HepG2 (cell line): ENCODE measurements around the gene FRMD6. TPM values are rescaled to one million over a fixed set of nuclear protein-coding genes. Genes with fewer than 3 reads are reported as not detected.

Source experiments
- ATAC-seq: fragments of 200-7000 bp; cut with Tn5 transposase; 3 replicates; pipeline ENCODE4 v1.9.1; 2020; ENCODE audit warnings: mild to moderate bottlenecking, moderate library complexity
- BruUV-seq: library from RNA; stranded (reverse); fragments of 400-500 nt; replicated peaks from 2 replicates; lab custom pipeline; 2021; lab: Mats Ljungman, UMichigan
- CTCF ChIA-PET: fragments of 300-600 bp; formaldehyde crosslinking; extraction: SDS; loops from one replicate; lab custom pipeline; 2021; ENCODE audit warnings: low total read pairs, inconsistent platforms, low intra/inter-chr PET ratio; lab: Yijun Ruan, JAX
- POLR2A ChIA-PET: fragments of 350-600 bp; sonication (Branson Sonifier 250); formaldehyde crosslinking; loops from one replicate; lab custom pipeline; 2020; ENCODE audit warnings: antibody characterized with exemption, inconsistent platforms; lab: Yijun Ruan, JAX
- DNase-seq: peaks from one replicate; pipeline ENCODE4 v3.0.0-alpha.2; 2015; ENCODE audit warnings: low spot score
- FAIRE-seq: peaks from 3 replicates; lab custom pipeline; 2011; peaks lifted over from hg19 to GRCh38; lab: Jason Lieb, UNC
- H2AFZ ChIP-seq: one replicate; pipeline ENCODE4 v1.6.1; 2011; ENCODE audit warnings: low read length, inconsistent platforms
- H3K27ac ChIP-seq: fragments of 300-600 bp; 3 replicates; pipeline ENCODE4 v1.8.0; 2011; ENCODE audit warnings: mixed run types, mild to moderate bottlenecking, mixed read lengths, low read length, inconsistent platforms; ENCODE audit not compliant: insufficient read depth; ENCODE audit errors: extremely low read length
- H3K27me3 ChIP-seq, 2 experiments: fragments of 200-600 bp in 1 of 2; 2 replicates in 1 of 2; 3 replicates in 1 of 2; pipeline versions ENCODE4 v1.6.0 to v1.8.0; 2011; ENCODE audit warnings: low read length in 2 of 2, mild to moderate bottlenecking in 2 of 2, moderate library complexity in 2 of 2, inconsistent platforms in 1 of 2; ENCODE audit not compliant: insufficient read depth in 2 of 2, control insufficient read depth in 1 of 2
- H3K36me3 ChIP-seq, 2 experiments: fragments of 200-600 bp in 1 of 2; replicated peaks in 1 of 2; 2 replicates in 1 of 2; 3 replicates in 1 of 2; pipeline versions ENCODE4 v1.5.1 to v1.8.0; 2011; ENCODE audit warnings: low read length in 2 of 2, inconsistent platforms in 1 of 2; ENCODE audit not compliant: insufficient read depth in 2 of 2, control insufficient read depth in 1 of 2
- H3K4me1 ChIP-seq: 2 replicates; pipeline ENCODE4 v1.5.1; 2012; ENCODE audit warnings: low read length, inconsistent platforms; ENCODE audit not compliant: insufficient read depth
- H3K4me2 ChIP-seq: 2 replicates; pipeline ENCODE4 v1.6.0; 2011; ENCODE audit warnings: low read depth, low read length, inconsistent platforms
- H3K4me3 ChIP-seq, 3 experiments: fragments of 200-600 bp in 1 of 3; sonication (generic), shearing (Covaris generic) in 1 of 3; replicated peaks in 1 of 3; 2 replicates each; pipeline ENCODE4 v1.5.1; 2011 to 2016; ENCODE audit warnings: low read length in 3 of 3, inconsistent platforms in 2 of 3, low read depth in 2 of 3, mild to moderate bottlenecking in 2 of 3, control low read depth in 1 of 3, mixed read lengths in 1 of 3; ENCODE audit not compliant: insufficient read depth in 1 of 3
- H3K79me2 ChIP-seq: one replicate; pipeline ENCODE4 v1.6.1; 2011; ENCODE audit warnings: low read length, inconsistent platforms; ENCODE audit not compliant: insufficient read depth
- H3K9ac ChIP-seq: 2 replicates; pipeline ENCODE4 v1.6.0; 2011; ENCODE audit warnings: mild to moderate bottlenecking, low read depth, low read length, inconsistent platforms; ENCODE audit not compliant: insufficient read depth
- H3K9me3 ChIP-seq: 2 replicates; pipeline ENCODE4 v1.5.1; 2012; ENCODE audit warnings: mild to moderate bottlenecking, low read length
- H4K20me1 ChIP-seq: 2 replicates; pipeline ENCODE4 v1.6.0; 2011; ENCODE audit warnings: inconsistent platforms, mild to moderate bottlenecking, low read length, moderate library complexity; ENCODE audit not compliant: insufficient read depth
- ARID5B ChIP-seq: IDR thresholded peaks from 2 replicates; pipeline ENCODE4 v1.4.0; 2020; ENCODE audit warnings: mild to moderate bottlenecking, missing genetic modification reagents
- CHD4 ChIP-seq: fragments of 200-600 bp; sonication (generic); IDR thresholded peaks from 2 replicates; pipeline ENCODE4 v1.7.0; 2017; ENCODE audit warnings: mild to moderate bottlenecking, low read length, borderline replicate concordance
- ELF3 ChIP-seq: IDR thresholded peaks from 2 replicates; pipeline ENCODE4 v1.6.1; 2016; ENCODE audit warnings: missing genetic modification reagents, missing compliant biosample characterization
- FOXA1 ChIP-seq, 2 experiments: fragments of 450-650 bp in 1 of 2; sonication (generic) in 1 of 2; formaldehyde crosslinking in 1 of 2; IDR thresholded peaks; 2 replicates each; pipeline versions ENCODE4 v1.4.0 to v1.6.1; 2016 to 2020; ENCODE audit warnings: missing genetic modification reagents in 1 of 2
- FOXK1 ChIP-seq: sonication (generic); formaldehyde crosslinking; IDR thresholded peaks from 2 replicates; pipeline ENCODE4 v1.4.0; 2020; ENCODE audit warnings: low read depth, missing genetic modification reagents, borderline replicate concordance
- FOXP1 ChIP-seq, 2 experiments: fragments of 450-650 bp in 1 of 2; IDR thresholded peaks; 2 replicates each; pipeline ENCODE4 v1.6.1; 2017 to 2018; ENCODE audit warnings: antibody characterized with exemption in 1 of 2
- FOXP4 ChIP-seq: sonication (generic); formaldehyde crosslinking; IDR thresholded peaks from 2 replicates; pipeline ENCODE4 v1.4.0; 2020; ENCODE audit warnings: missing genetic modification reagents
- GATAD1 ChIP-seq: IDR thresholded peaks from 2 replicates; pipeline ENCODE4 v1.6.1; 2016; ENCODE audit warnings: missing genetic modification reagents, missing compliant biosample characterization
- ISX ChIP-seq: sonication (generic); formaldehyde crosslinking; conservative IDR thresholded peaks from 2 replicates; pipeline ENCODE4 v1.5.0; 2020; ENCODE audit warnings: missing genetic modification reagents
- MAX ChIP-seq: IDR thresholded peaks from 2 replicates; pipeline ENCODE4 v1.6.1; 2012; ENCODE audit warnings: inconsistent platforms
- MLX ChIP-seq: IDR thresholded peaks from 2 replicates; pipeline ENCODE4 v1.6.1; 2016
- NAIF1 ChIP-seq: sonication (generic); formaldehyde crosslinking; IDR thresholded peaks from 2 replicates; pipeline ENCODE4 v1.5.0; 2020; ENCODE audit warnings: mild to moderate bottlenecking, missing genetic modification reagents, borderline replicate concordance
- NFE2L1 ChIP-seq: sonication (generic); formaldehyde crosslinking; IDR thresholded peaks from 2 replicates; pipeline ENCODE4 v1.4.0; 2020; ENCODE audit warnings: missing genetic modification reagents, mild to moderate bottlenecking, borderline replicate concordance
- THAP11 ChIP-seq: IDR thresholded peaks from 2 replicates; pipeline ENCODE4 v1.6.1; 2016; ENCODE audit warnings: missing biosample characterization, missing genetic modification reagents
- ZFY ChIP-seq: sonication (generic); formaldehyde crosslinking; IDR thresholded peaks from 2 replicates; pipeline ENCODE4 v1.4.0; 2020; ENCODE audit warnings: missing genetic modification reagents
- ZNF644 ChIP-seq: IDR thresholded peaks from 2 replicates; pipeline ENCODE4 v1.6.1; 2016; ENCODE audit warnings: low read depth
- WGBS: methylation state at CpG from one replicate; pipeline ENCODE4 v1.1.6; 2017; ENCODE audit warnings: low lambda C conversion rate; 5-methylcytosine and 5-hydroxymethylcytosine counted together
- in situ Hi-C: cut with HindIII; loops from 2 replicates; pipeline ENCODE4 v1.10.0; 2017; ENCODE audit warnings: low pct_unique_long_range_greater_than_20kb; ENCODE audit not compliant: extremely low pct_ligation_motif_present
- intact Hi-C: fragments of 100-400 bp; cut with micrococcal nuclease; formaldehyde crosslinking; loops from one replicate; pipeline ENCODE4 v1.10.0; 2022; ENCODE audit not compliant: unreplicated experiment
- polyA plus RNA-seq, 8 experiments: library from polyadenylated mRNA; depleted of rRNA in 3 of 8; stranded (reverse) in 7 of 8; unstranded in 1 of 8; fragments of >200 nt; fragmentation: Illumina TruSeq in 4 of 8; extraction: Trizol in 4 of 8; gene quantifications; 2 replicates each; pipeline versions ENCODE4 v1.2.1 to v1.2.3, GENCODE V29; 2011 to 2016; ENCODE audit warnings: low read depth in 4 of 8, missing spikeins in 1 of 8, mixed read lengths in 1 of 8; ENCODE audit not compliant: insufficient read depth in 1 of 8
- total RNA-seq, 5 experiments: library from RNA; depleted of rRNA; stranded (reverse); fragments of >200 nt; fragmentation: Illumina TruSeq; extraction: Trizol; gene quantifications; 2 replicates each; pipeline ENCODE4 v1.2.3, GENCODE V29; 2016; ENCODE audit warnings: low read depth in 1 of 5
- TF ChIP-seq, protein P1 (sequence below): sonication (generic); formaldehyde crosslinking; IDR thresholded peaks from 2 replicates; pipeline ENCODE4 v1.8.0; 2022; ENCODE audit warnings: mild to moderate bottlenecking, missing genetic modification reagents

The FRMD6 gene
- total and polyA plus RNA-seq, 2 of the 13 experiments (the other 11 are each of a cell fraction or from before 2014, with no cell fraction given), result 2.4 to 5.4 TPM

GRCh38 chr14:51735851-51736250 is 84.1 kb downstream of the FRMD6 start:
- Histone ChIP-seq H3K4me3 (no peak overlapping the region; a peak in 1 of 6 replicates), H3K36me3 (no peaks in the 10 kb centered on the region), H2AFZ (no peak overlapping the region), H3K27ac (no peak overlapping the region), H3K9ac (no peak overlapping the region), H3K9me3 (no peaks in the 10 kb centered on the region), H3K27me3 (no peaks in the 10 kb centered on the region; a peak in 3 of 5 replicates), H3K4me2 (peak overlapping the region; percentile 43), H4K20me1 (no peaks in the 10 kb centered on the region), H3K79me2 (no peaks in the 10 kb centered on the region), H3K4me1 (peaks cover 11% of the 10 kb centered on the region)
- POLR2A ChIA-PET, result no interaction called here
- CTCF ChIA-PET, result no interaction called here
- in situ Hi-C loops, result no loop called here
- no peak; the same call in 2 of the 3 replicates for ATAC-seq
- no TSS peak for BruUV-seq
- 2% methylated on average over 4 of the region's 4 CpGs for WGBS
- intact Hi-C loops, result no loop called here
- no peak for FAIRE-seq
- peak; percentile 64 for DNase-seq
- TF ChIP-seq MAX (no peak), ISX (no peak), FOXA1 (IDR thresholded peaks at IDR 0.05) (no peak), FOXA1 (CRISPR knock-in tag; IDR thresholded peaks at IDR 0.05) (peak; percentile 57; the same call in 1 of the 2 replicates), ARID5B (CRISPR knock-in tag) (peak; percentile 70), ELF3 (peak; percentile 18; the same call in 1 of the 2 replicates), GATAD1 (CRISPR knock-in tag) (peak; percentile 21; the same call in 1 of the 2 replicates), CHD4 (peak; percentile 72; the same call in 1 of the 2 replicates), ZFY (no peak), NAIF1 (no peak), THAP11 (peak; percentile 20; the same call in 1 of the 2 replicates), MLX (CRISPR knock-in tag) (no peak), FOXP1 (IDR thresholded peaks at IDR 0.05) (peak; percentile 55; the same call in 1 of the 2 replicates), FOXP1 (CRISPR knock-in tag; IDR thresholded peaks at IDR 0.05) (peak; percentile 80), FOXP4 (CRISPR knock-in tag) (peak; percentile 52), NFE2L1 (CRISPR knock-in tag) (no peak), FOXK1 (peak; percentile 86; the same call in 1 of the 2 replicates), ZNF644 (CRISPR knock-in tag) (peak; percentile 45; the same call in 1 of the 2 replicates)
- TF ChIP-seq, protein P1, sequence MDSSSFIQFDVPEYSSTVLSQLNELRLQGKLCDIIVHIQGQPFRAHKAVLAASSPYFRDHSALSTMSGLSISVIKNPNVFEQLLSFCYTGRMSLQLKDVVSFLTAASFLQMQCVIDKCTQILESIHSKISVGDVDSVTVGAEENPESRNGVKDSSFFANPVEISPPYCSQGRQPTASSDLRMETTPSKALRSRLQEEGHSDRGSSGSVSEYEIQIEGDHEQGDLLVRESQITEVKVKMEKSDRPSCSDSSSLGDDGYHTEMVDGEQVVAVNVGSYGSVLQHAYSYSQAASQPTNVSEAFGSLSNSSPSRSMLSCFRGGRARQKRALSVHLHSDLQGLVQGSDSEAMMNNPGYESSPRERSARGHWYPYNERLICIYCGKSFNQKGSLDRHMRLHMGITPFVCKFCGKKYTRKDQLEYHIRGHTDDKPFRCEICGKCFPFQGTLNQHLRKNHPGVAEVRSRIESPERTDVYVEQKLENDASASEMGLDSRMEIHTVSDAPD, result 0 out of 2 replicates have a peak, but pooled peaks have one; percentile 27
